ENCODE results near the gene TRIM41. TPM values are rescaled to one million over a fixed set of nuclear protein-coding genes. Genes with fewer than 3 reads are reported as not detected.
"Not testable (repeated sequence)": the region's sequence is repeated elsewhere in the genome, so short reads cannot be mapped to it uniquely, and the experiment has no call there.

The TRIM41 gene
- total RNA-seq, 2 experiments from 2014 or later = 21.4 to 24.0 TPM

DNA sequence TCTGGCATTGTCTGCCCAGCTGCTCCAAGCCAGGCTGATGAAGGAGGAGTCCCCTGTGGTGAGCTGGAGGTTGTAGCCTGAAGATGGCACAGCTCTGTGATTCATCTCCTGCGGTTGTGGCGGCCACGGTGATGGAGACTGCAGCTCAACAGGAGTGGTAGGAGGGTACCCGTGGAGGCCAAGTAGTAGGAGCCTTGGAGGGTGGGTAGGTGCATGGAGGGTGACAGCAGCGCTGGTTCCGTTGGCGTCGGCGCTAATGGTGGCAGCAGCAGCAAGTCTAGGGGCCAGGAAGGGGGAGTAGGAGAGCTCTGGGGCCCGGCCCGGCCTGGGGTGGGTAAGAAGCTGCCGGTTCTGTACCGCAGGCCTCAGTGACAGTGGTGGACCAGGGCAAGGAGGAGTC, 60.3 kb downstream of the TRIM41 start:
- H3K9me3 Mint-ChIP-seq = no peaks in the 10 kb centered on the region
- POLR2A ChIA-PET = no interaction called here
- DNase-seq (no peak), ATAC-seq (ENCODE audit: poor library complexity) (no peak)
- CTCF ChIA-PET = no interaction called here
- no peak overlapping the region for H3K4me3 ChIP-seq (ENCODE audit: low read length)
- H3K4me1 Mint-ChIP-seq (ENCODE audit: low read depth) = no peaks in the 10 kb centered on the region
- no peak overlapping the region for H3K27ac ChIP-seq (ENCODE audit: low read depth in 1 of 2, low read length in 2 of 2)
- H3K36me3 ChIP-seq (ENCODE audit: insufficient read depth, low read length) = no peaks in the 10 kb centered on the region
- no peaks in the 10 kb centered on the region for H3K36me3 Mint-ChIP-seq (ENCODE audit: low read depth)
- no peaks in the 10 kb centered on the region for H3K27me3 Mint-ChIP-seq
- TF ChIP-seq, protein P1, sequence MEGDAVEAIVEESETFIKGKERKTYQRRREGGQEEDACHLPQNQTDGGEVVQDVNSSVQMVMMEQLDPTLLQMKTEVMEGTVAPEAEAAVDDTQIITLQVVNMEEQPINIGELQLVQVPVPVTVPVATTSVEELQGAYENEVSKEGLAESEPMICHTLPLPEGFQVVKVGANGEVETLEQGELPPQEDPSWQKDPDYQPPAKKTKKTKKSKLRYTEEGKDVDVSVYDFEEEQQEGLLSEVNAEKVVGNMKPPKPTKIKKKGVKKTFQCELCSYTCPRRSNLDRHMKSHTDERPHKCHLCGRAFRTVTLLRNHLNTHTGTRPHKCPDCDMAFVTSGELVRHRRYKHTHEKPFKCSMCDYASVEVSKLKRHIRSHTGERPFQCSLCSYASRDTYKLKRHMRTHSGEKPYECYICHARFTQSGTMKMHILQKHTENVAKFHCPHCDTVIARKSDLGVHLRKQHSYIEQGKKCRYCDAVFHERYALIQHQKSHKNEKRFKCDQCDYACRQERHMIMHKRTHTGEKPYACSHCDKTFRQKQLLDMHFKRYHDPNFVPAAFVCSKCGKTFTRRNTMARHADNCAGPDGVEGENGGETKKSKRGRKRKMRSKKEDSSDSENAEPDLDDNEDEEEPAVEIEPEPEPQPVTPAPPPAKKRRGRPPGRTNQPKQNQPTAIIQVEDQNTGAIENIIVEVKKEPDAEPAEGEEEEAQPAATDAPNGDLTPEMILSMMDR (IDR thresholded peaks at IDR 0.05) = no peak
- no peak overlapping the region for H3K4me3 Mint-ChIP-seq
- H3K27ac Mint-ChIP-seq = no peak overlapping the region
- no peaks in the 10 kb centered on the region for H3K4me1 ChIP-seq (ENCODE audit: insufficient read depth, low read length)
- H3K9me3 ChIP-seq (ENCODE audit: control insufficient read depth in 1 of 2, insufficient read depth in 1 of 2, low read length in 2 of 2) = no peaks in the 10 kb centered on the region
- no peaks in the 10 kb centered on the region for H3K27me3 ChIP-seq (ENCODE audit: control insufficient read depth in 1 of 2, insufficient read depth in 2 of 2, low read length in 2 of 2)
- intact Hi-C loops (cut with DNase I, micrococcal nuclease) = no loop called here

DNA sequence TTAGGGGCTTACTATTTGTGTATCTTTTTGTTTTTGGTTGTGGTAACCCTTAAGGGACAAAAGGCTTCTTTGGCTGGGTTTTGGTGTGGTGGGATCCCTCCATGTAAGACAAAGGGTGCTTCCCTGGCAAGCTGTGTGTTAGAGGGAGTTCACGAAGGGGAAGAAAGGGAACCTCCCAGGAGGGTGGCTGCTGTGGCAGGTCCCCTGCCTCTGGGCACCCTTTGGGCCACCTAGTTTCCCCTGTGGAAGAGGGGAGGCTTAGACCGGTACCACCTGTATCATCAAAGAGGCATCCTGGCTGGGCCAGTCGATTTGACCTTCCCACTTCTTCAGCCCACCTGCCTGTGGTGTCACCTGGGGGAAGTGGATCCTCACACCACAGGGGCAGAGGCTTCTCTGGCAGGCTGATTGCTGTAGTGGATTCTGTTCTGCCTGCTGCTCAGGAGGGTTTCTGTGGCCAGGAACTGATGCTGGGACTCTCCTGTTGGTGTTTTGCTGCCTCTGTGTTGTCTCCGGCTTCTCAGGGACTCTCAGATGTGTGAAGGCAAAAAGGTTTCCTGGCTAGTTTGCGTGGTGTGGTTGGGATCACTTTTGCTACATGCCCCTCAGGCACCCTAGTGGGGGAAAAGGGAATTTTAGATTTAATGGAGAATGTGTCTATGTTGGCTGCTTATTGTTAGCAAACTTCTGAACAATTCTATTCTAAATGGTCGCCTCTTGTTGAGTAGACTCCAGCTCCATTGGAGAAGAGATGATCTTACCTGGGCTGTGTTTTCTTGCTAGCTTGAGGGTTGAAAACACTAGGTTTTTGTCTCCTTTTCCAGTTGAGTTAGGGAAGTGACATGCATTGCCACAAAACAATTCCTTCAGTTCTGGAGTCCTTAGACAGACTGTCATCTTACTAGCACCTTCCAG, 61.0 kb downstream of the TRIM41 start:
- H3K27ac Mint-ChIP-seq; H3K9me3 ChIP-seq (ENCODE audit: control insufficient read depth in 1 of 2, insufficient read depth in 1 of 2, low read length in 2 of 2); H3K27me3 ChIP-seq (ENCODE audit: control insufficient read depth in 1 of 2, insufficient read depth in 2 of 2, low read length in 2 of 2); ATAC-seq (ENCODE audit: poor library complexity); H3K9me3 Mint-ChIP-seq; H3K4me1 Mint-ChIP-seq (ENCODE audit: low read depth); H3K36me3 Mint-ChIP-seq (ENCODE audit: low read depth); H3K4me3 Mint-ChIP-seq; H3K36me3 ChIP-seq (ENCODE audit: insufficient read depth, low read length); H3K27ac ChIP-seq (ENCODE audit: low read depth in 1 of 2, low read length in 2 of 2); POLR2A ChIA-PET; intact Hi-C loops (cut with DNase I, micrococcal nuclease); H3K4me3 ChIP-seq (ENCODE audit: low read length); CTCF ChIA-PET; H3K27me3 Mint-ChIP-seq; DNase-seq; H3K4me1 ChIP-seq (ENCODE audit: insufficient read depth, low read length): not testable (repeated sequence)

Small RNA genes lying within 50 kb of the gene (microRNA-seq; reads per million reads assigned to microRNA genes)
- gene MIR4638 (ENCODE audit: borderline microRNAs expressed, borderline replicate concordance) = 1.2 reads per million

Other genes with a start within 250 kb of the TRIM41 start
- gene BTNL3, start 234.4 kb upstream of the TRIM41 start, total RNA-seq = not detected
- not detected for gene BTNL9, start 183.0 kb upstream of the TRIM41 start, total RNA-seq
- gene OR2V1, start 92.1 kb upstream of the TRIM41 start, total RNA-seq = not detected
- gene OR2V2, start 75.7 kb upstream of the TRIM41 start, total RNA-seq = not detected
- 1 to 10 TPM; 3.4 to 3.8 TPM for gene TRIM7, start 18.1 kb upstream of the TRIM41 start, total RNA-seq
- 1,000 to 10,000 TPM; 2,499 to 2,682 TPM for gene RACK1, start 20.6 kb downstream of the TRIM41 start, total RNA-seq
- 10 to 100 TPM; 35.9 to 37.6 TPM for gene TRIM52, start 37.9 kb downstream of the TRIM41 start, total RNA-seq
- gene OR4F3, start 144.0 kb downstream of the TRIM41 start, total RNA-seq = not detected